Keratinocyte (primary cell): Measurements from ENCODE around the gene SERPINA1. TPM values are rescaled to one million over a fixed set of nuclear protein-coding genes. Genes with fewer than 3 reads are reported as not detected.

Experiments used
- DNase-seq: peaks from one replicate; pipeline ENCODE4 v3.0.0-alpha.2; 2011; ENCODE audit warnings: low read depth, missing footprints, low spot score
- FAIRE-seq: peaks from 2 replicates; lab custom pipeline; 2011; peaks lifted over from hg19 to GRCh38; lab: Jason Lieb, UNC
- H2AFZ ChIP-seq: 2 replicates; pipeline ENCODE4 v1.6.0; 2012; ENCODE audit warnings: low read length, control low read depth, inconsistent platforms; ENCODE audit not compliant: control insufficient read depth
- H3K27ac ChIP-seq: 2 replicates; pipeline ENCODE4 v1.5.1; 2011; ENCODE audit warnings: low read length; ENCODE audit not compliant: control insufficient read depth, insufficient read depth
- H3K27me3 ChIP-seq: 3 replicates; pipeline ENCODE4 v1.6.0; 2011; ENCODE audit warnings: low read length; ENCODE audit not compliant: control insufficient read depth, insufficient read depth; ENCODE audit errors: extremely low read depth
- H3K36me3 ChIP-seq, 2 experiments: 2 replicates in 1 of 2; 3 replicates in 1 of 2; pipeline ENCODE4 v1.5.1; 2011; ENCODE audit warnings: low read length in 2 of 2, mild to moderate bottlenecking in 1 of 2; ENCODE audit not compliant: control insufficient read depth in 2 of 2, insufficient read depth in 2 of 2; ENCODE audit errors: extremely low read depth in 1 of 2
- H3K4me1 ChIP-seq: 3 replicates; pipeline ENCODE4 v1.5.1; 2011; ENCODE audit warnings: low read length; ENCODE audit not compliant: control insufficient read depth, insufficient read depth; ENCODE audit errors: extremely low read depth
- H3K4me2 ChIP-seq: 3 replicates; pipeline ENCODE4 v1.6.0; 2011; ENCODE audit warnings: low read depth, low read length; ENCODE audit not compliant: control insufficient read depth, insufficient read depth; ENCODE audit errors: extremely low read depth
- H3K4me3 ChIP-seq, 3 experiments: fragments of 200-600 bp in 1 of 3; sonication (generic) in 1 of 3; 2 replicates in 2 of 3; 3 replicates in 1 of 3; pipeline ENCODE4 v1.5.1; 2011 to 2016; ENCODE audit warnings: low read length in 3 of 3, mild to moderate bottlenecking in 3 of 3, control low read depth in 2 of 3, inconsistent platforms in 1 of 3, low read depth in 1 of 3, mixed read lengths in 1 of 3, mixed run types in 1 of 3, moderate library complexity in 1 of 3; ENCODE audit not compliant: control insufficient read depth in 2 of 3, insufficient read depth in 2 of 3; ENCODE audit errors: extremely low read depth in 1 of 3
- H3K79me2 ChIP-seq: 2 replicates; pipeline ENCODE4 v1.6.0; 2012; ENCODE audit warnings: low read length; ENCODE audit not compliant: control insufficient read depth, insufficient read depth
- H3K9ac ChIP-seq: 3 replicates; pipeline ENCODE4 v1.6.0; 2011; ENCODE audit warnings: low read length; ENCODE audit not compliant: control insufficient read depth, insufficient read depth; ENCODE audit errors: extremely low read depth
- H3K9me1 ChIP-seq: 3 replicates; pipeline ENCODE4 v1.6.0; 2011; ENCODE audit warnings: low read length; ENCODE audit not compliant: control insufficient read depth, insufficient read depth; ENCODE audit errors: extremely low read depth
- H3K9me3 ChIP-seq: 2 replicates; pipeline ENCODE4 v1.5.1; 2012; ENCODE audit warnings: low read depth, low read length; ENCODE audit not compliant: control insufficient read depth
- H4K20me1 ChIP-seq: 3 replicates; pipeline ENCODE4 v1.6.0; 2011; ENCODE audit warnings: low read length; ENCODE audit not compliant: control insufficient read depth, insufficient read depth; ENCODE audit errors: extremely low read depth
- CTCF ChIP-seq, 3 experiments: IDR thresholded peaks in 1 of 3; conservative IDR thresholded peaks in 1 of 3; optimal IDR thresholded peaks in 1 of 3; 2 replicates in 2 of 3; 3 replicates in 1 of 3; pipeline versions ENCODE3 to v1.5.1; 2011; ENCODE audit warnings: low read length in 3 of 3, mild to moderate bottlenecking in 3 of 3, moderate library complexity in 2 of 3, control low read depth in 1 of 3, inconsistent platforms in 1 of 3; ENCODE audit not compliant: insufficient read depth in 2 of 3; ENCODE audit errors: extremely low read depth in 1 of 3
- EZH2 ChIP-seq: IDR thresholded peaks from one replicate; pipeline ENCODE4 v1.6.1; 2012; ENCODE audit warnings: inconsistent platforms, mild to moderate bottlenecking, low read length, moderate library complexity
- dilution Hi-C: fragments of 300-500 bp; cut with MboI; formaldehyde crosslinking; loops from one replicate; pipeline ENCODE4 v1.7.0; 2020; ENCODE audit warnings: low sequenced_read_pairs; ENCODE audit not compliant: extremely low pct_ligation_motif_present
- polyA plus RNA-seq, 5 experiments: library from polyadenylated mRNA; depleted of rRNA in 3 of 5; stranded (reverse) in 3 of 5; stranded (forward) in 1 of 5; unstranded in 1 of 5; fragments of >200 nt; gene quantifications; 1 replicate in 1 of 5; 2 replicates in 3 of 5; 3 replicates in 1 of 5; pipeline versions ENCODE4 v1.2.1 to v1.2.3, GENCODE V29; 2011 to 2012; ENCODE audit warnings: missing spikeins in 2 of 5, low read depth in 1 of 5, low replicate concordance in 1 of 5

SERPINA1 gene
- polyA plus RNA-seq, 1 donor (not counting 4 experiments of a cell fraction or from before 2014, with no cell fraction given): 0.71 TPM

- Histone ChIP-seq H2AFZ (no peak overlapping the region), H3K27ac (no peak overlapping the region)
Observed at GRCh38 chr14:94389731-94390371, 1.4 kb upstream of the SERPINA1 start.

GRCh38 chr14:94389104-94389469 lies 685 bp upstream of the SERPINA1 start:
- no peak for FAIRE-seq
- H3K27ac ChIP-seq: no peak overlapping the region
- no peak for TF ChIP-seq EZH2
- no peak for TF ChIP-seq CTCF (optimal IDR thresholded peaks at IDR 0.05 in 1 of 3, IDR thresholded peaks at IDR 0.05 in 1 of 3, conservative IDR thresholded peaks at IDR 0.05 in 1 of 3; ENCODE audit: extremely low read depth in 1 of 3, insufficient read depth in 2 of 3, low read length in 3 of 3)
- H3K9ac ChIP-seq: no peak overlapping the region
- no peak overlapping the region for H2AFZ ChIP-seq
- dilution Hi-C loops: no loop called here
- H3K79me2 ChIP-seq: no peaks in the 10 kb centered on the region
- H3K9me3 ChIP-seq: no peaks in the 10 kb centered on the region
- H3K9me1 ChIP-seq: no peaks in the 10 kb centered on the region
- no peaks in the 10 kb centered on the region for H3K36me3 ChIP-seq
- no peak for DNase-seq
- H3K4me3 ChIP-seq: no peak overlapping the region
- H3K27me3 ChIP-seq: no peaks in the 10 kb centered on the region
- no peak overlapping the region for H3K4me2 ChIP-seq
- H3K4me1 ChIP-seq: peaks cover 5% of the 10 kb centered on the region
- no peaks in the 10 kb centered on the region for H4K20me1 ChIP-seq

More at GRCh38 chr14:94389731-94390371, 1.4 kb upstream of the SERPINA1 start:
- Histone ChIP-seq H3K4me3 (no peak overlapping the region), H3K79me2 (no peaks in the 10 kb centered on the region), H3K9me1 (no peaks in the 10 kb centered on the region), H3K4me2 (no peak overlapping the region), H3K9me3 (no peaks in the 10 kb centered on the region), H3K4me1 (peaks cover 5% of the 10 kb centered on the region), H4K20me1 (no peaks in the 10 kb centered on the region), H3K27me3 (no peaks in the 10 kb centered on the region), H3K9ac (no peak overlapping the region), H3K36me3 (no peaks in the 10 kb centered on the region)
- TF ChIP-seq EZH2: no peak
- TF ChIP-seq CTCF (optimal IDR thresholded peaks at IDR 0.05 in 1 of 3, IDR thresholded peaks at IDR 0.05 in 1 of 3, conservative IDR thresholded peaks at IDR 0.05 in 1 of 3; ENCODE audit: extremely low read depth in 1 of 3, insufficient read depth in 2 of 3, low read length in 3 of 3): no peak
- FAIRE-seq (no peak), DNase-seq (no peak)
- dilution Hi-C loops: no loop called here
